PC-9 (cell line): ENCODE measurements around the gene CABP7.

Experiments
- CTCF ChIP-seq: fragments of 200-600 bp; sonication (generic); conservative IDR thresholded peaks from 2 replicates; pipeline ENCODE4 v1.6.1; 2017; ENCODE audit warnings: mixed run types, antibody characterized with exemption, mild to moderate bottlenecking, moderate library complexity
- EZH2 ChIP-seq: fragments of 200-600 bp; sonication (generic); IDR thresholded peaks from 2 replicates; pipeline ENCODE4 v1.8.0; 2017; ENCODE audit warnings: antibody characterized with exemption, low read depth

GRCh38 chr22:29726106-29726505 lies 6.3 kb downstream of the CABP7 start:
- TF ChIP-seq CTCF (no peak), EZH2 (no peak)
